HEK293 (cell line): Measurements from ENCODE around the gene CR2.

Experiments
- CTCF ChIA-PET: fragments of 350-600 bp; formaldehyde crosslinking; extraction: SDS; loops from one replicate; lab custom pipeline; 2021; ENCODE audit warnings: antibody characterized with exemption; lab: Yijun Ruan, JAX
- POLR2A ChIA-PET: fragments of 300-600 bp; formaldehyde crosslinking; extraction: SDS; loops from one replicate; lab custom pipeline; 2020; ENCODE audit warnings: antibody characterized with exemption, inconsistent platforms; lab: Yijun Ruan, JAX
- H3K27ac ChIP-seq: fragments of 200-500 bp; sonication (Bioruptor generic); 2 replicates; pipeline ENCODE4 v1.5.1; 2014; ENCODE audit warnings: low read depth, low read length, control low read depth, inconsistent platforms; ENCODE audit errors: extremely low read depth
- H3K36me3 ChIP-seq, 2 experiments: fragments of 200-500 bp in 1 of 2; sonication (Bioruptor generic) in 1 of 2; 1 replicate in 1 of 2; 2 replicates in 1 of 2; pipeline ENCODE4 v1.5.1; 2014 to 2017; ENCODE audit warnings: inconsistent platforms in 2 of 2, low read length in 2 of 2; ENCODE audit not compliant: control insufficient read depth in 2 of 2, insufficient read depth in 1 of 2
- H3K4me1 ChIP-seq: fragments of 200-500 bp; sonication (Bioruptor generic); 2 replicates; pipeline ENCODE4 v1.5.1; 2014; ENCODE audit warnings: mild to moderate bottlenecking, low read length, inconsistent platforms; ENCODE audit not compliant: control insufficient read depth, insufficient read depth
- H3K4me3 ChIP-seq: 2 replicates; pipeline ENCODE4 v1.5.1; 2011; ENCODE audit warnings: low read depth, mild to moderate bottlenecking, control low read depth, low read length, moderate library complexity
- H3K9me3 ChIP-seq: fragments of 200-500 bp; sonication (Bioruptor generic); 2 replicates; pipeline ENCODE4 v1.5.1; 2014; ENCODE audit warnings: low read depth, low read length, inconsistent platforms; ENCODE audit not compliant: control insufficient read depth, insufficient read depth
- KLF10 ChIP-seq: fragments of 450-650 bp; IDR thresholded peaks from 2 replicates; pipeline ENCODE4 v1.5.1; 2018; ENCODE audit warnings: missing biosample characterization, mild to moderate bottlenecking, missing genetic modification characterization
- KLF16 ChIP-seq: fragments of 450-650 bp; formaldehyde crosslinking; IDR thresholded peaks from 2 replicates; pipeline ENCODE4 v1.5.1; 2017; ENCODE audit warnings: missing biosample characterization, missing genetic modification characterization
- SALL2 ChIP-seq: fragments of 450-650 bp; formaldehyde crosslinking; IDR thresholded peaks from 2 replicates; pipeline ENCODE4 v1.5.0; 2017; ENCODE audit warnings: missing biosample characterization, mild to moderate bottlenecking, missing genetic modification characterization, borderline replicate concordance
- YY1 ChIP-seq: fragments of 450-650 bp; formaldehyde crosslinking; IDR thresholded peaks from 2 replicates; pipeline ENCODE4 v1.5.1; 2018; ENCODE audit warnings: missing biosample characterization, missing genetic modification characterization
- ZNF114 ChIP-seq: fragments of 450-650 bp; formaldehyde crosslinking; IDR thresholded peaks from 2 replicates; pipeline ENCODE4 v1.5.0; 2017; ENCODE audit warnings: missing biosample characterization, missing genetic modification characterization
- ZNF23 ChIP-seq: fragments of 450-650 bp; formaldehyde crosslinking; IDR thresholded peaks from 2 replicates; pipeline ENCODE4 v1.5.1; 2016; ENCODE audit warnings: missing biosample characterization, missing genetic modification characterization, borderline replicate concordance
- ZNF274 ChIP-seq, 2 experiments: fragments of 200-500 bp in 1 of 2; fragments of 450-650 bp in 1 of 2; sonication (Bioruptor generic) in 1 of 2; formaldehyde crosslinking in 1 of 2; IDR thresholded peaks; 2 replicates each; pipeline versions ENCODE4 v1.5.1 to v1.6.1; 2014 to 2016; ENCODE audit warnings: borderline replicate concordance in 1 of 2, inconsistent platforms in 1 of 2, low read length in 1 of 2, missing biosample characterization in 1 of 2, missing genetic modification characterization in 1 of 2
- ZNF302 ChIP-seq: fragments of 450-650 bp; formaldehyde crosslinking; IDR thresholded peaks from 2 replicates; pipeline ENCODE4 v1.5.1; 2016; ENCODE audit warnings: missing biosample characterization, missing genetic modification characterization, low read depth
- ZNF394 ChIP-seq: fragments of 450-650 bp; formaldehyde crosslinking; IDR thresholded peaks from 2 replicates; pipeline ENCODE4 v1.5.1; 2016; ENCODE audit warnings: missing biosample characterization, missing genetic modification characterization, mild to moderate bottlenecking, moderate library complexity, borderline replicate concordance
- ZNF423 ChIP-seq: fragments of 450-650 bp; formaldehyde crosslinking; IDR thresholded peaks from 2 replicates; pipeline ENCODE4 v1.5.1; 2016; ENCODE audit warnings: missing biosample characterization, missing genetic modification characterization
- ZNF707 ChIP-seq: fragments of 450-650 bp; formaldehyde crosslinking; IDR thresholded peaks from 2 replicates; pipeline ENCODE4 v1.5.1; 2016; ENCODE audit warnings: missing biosample characterization, missing genetic modification characterization
- ZNF776 ChIP-seq: fragments of 450-650 bp; formaldehyde crosslinking; IDR thresholded peaks from 2 replicates; pipeline ENCODE4 v1.5.0; 2017; ENCODE audit warnings: missing biosample characterization, missing genetic modification characterization, borderline replicate concordance
- ZNF843 ChIP-seq: fragments of 450-650 bp; formaldehyde crosslinking; IDR thresholded peaks from 2 replicates; pipeline ENCODE4 v1.5.1; 2016; ENCODE audit warnings: missing biosample characterization, missing genetic modification characterization
- ZSCAN23 ChIP-seq: fragments of 450-650 bp; formaldehyde crosslinking; IDR thresholded peaks from 2 replicates; pipeline ENCODE4 v1.5.1; 2016; ENCODE audit warnings: missing biosample characterization, missing genetic modification characterization
- TF ChIP-seq, protein P1 (sequence below): fragments of 450-650 bp; formaldehyde crosslinking; IDR thresholded peaks from 2 replicates; pipeline ENCODE4 v1.5.1; 2017; ENCODE audit warnings: missing biosample characterization, missing genetic modification characterization

The CR2 gene

DNA sequence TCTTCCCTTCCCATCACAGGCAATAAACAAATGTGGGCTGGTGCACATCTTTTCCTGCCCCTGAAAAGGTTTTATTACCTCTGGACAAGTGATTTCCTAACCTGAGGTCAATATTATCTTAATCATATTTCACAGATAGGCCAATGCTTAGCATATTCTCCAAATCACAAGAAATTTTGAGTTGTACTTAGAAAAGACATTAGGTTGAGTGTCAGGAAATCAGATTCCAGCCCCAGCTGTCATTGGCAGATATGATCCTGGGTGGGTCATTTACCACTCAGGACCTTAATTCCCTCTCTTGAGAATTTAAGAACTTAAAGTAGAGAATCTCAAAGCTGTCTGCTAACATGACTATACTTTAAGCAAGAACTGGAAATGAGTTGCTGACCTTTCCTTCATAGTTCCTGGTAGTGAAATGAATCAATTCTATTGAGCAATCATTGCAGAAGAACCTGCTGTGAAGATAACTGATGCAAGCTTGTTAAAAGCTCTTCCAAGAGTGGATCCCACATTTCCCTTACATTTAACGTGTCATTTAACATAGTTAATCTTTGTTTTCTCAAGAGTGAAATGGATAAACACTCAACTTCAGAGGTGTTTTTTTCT, 46.4 kb upstream of the CR2 start:
- Histone ChIP-seq H3K9me3 (no peaks in the 10 kb centered on the region), H3K36me3 (no peaks in the 10 kb centered on the region), H3K4me1 (no peaks in the 10 kb centered on the region), H3K4me3 (no peak overlapping the region), H3K27ac (no peak overlapping the region)
- CTCF ChIA-PET = interaction anchor here (0.7 to 4.4 kb wide), 5 partner anchors 10 to 333 kb away, joined by 3 to 27 read pairs (median 4); no protein-coding TSS in a partner anchor
- TF ChIP-seq, protein P1, sequence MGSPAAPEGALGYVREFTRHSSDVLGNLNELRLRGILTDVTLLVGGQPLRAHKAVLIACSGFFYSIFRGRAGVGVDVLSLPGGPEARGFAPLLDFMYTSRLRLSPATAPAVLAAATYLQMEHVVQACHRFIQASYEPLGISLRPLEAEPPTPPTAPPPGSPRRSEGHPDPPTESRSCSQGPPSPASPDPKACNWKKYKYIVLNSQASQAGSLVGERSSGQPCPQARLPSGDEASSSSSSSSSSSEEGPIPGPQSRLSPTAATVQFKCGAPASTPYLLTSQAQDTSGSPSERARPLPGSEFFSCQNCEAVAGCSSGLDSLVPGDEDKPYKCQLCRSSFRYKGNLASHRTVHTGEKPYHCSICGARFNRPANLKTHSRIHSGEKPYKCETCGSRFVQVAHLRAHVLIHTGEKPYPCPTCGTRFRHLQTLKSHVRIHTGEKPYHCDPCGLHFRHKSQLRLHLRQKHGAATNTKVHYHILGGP = 0 out of 2 replicates have a peak, but pooled peaks have one; percentile 15
- TF ChIP-seq KLF16 (tag by site-specific recombination) (no peak), ZSCAN23 (tag by site-specific recombination) (no peak), ZNF707 (tag by site-specific recombination) (0 out of 2 replicates have a peak, but pooled peaks have one; percentile 14)
- POLR2A ChIA-PET = no interaction called here

DNA sequence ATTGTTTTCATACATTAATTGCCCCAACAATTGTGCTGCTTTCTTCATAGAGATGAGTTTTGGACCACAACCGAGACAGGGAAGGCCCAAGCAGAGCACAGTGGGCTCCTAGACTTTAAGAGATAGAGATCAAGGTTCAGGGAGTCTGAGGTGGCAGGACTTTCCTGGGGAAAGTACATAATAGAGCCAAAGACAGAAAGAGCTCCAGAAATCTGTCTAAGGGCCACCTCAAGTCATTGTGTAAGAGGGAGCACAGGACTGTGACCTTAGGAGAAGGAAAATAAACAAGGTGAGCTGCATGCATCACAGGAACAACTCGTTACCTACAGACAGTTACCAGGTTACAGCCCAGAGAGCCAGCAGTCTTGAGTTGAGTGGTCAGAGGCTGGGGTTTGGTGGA, 41.3 kb upstream of the CR2 start:
- Histone ChIP-seq H3K4me3 (no peak overlapping the region), H3K36me3 (no peaks in the 10 kb centered on the region), H3K9me3 (no peaks in the 10 kb centered on the region), H3K27ac (no peak overlapping the region), H3K4me1 (no peaks in the 10 kb centered on the region)
- TF ChIP-seq ZNF843 = no peak
- no peak for TF ChIP-seq ZNF302
- ChIA-PET POLR2A (no interaction called here), CTCF (interaction anchor here (0.6 to 1.3 kb wide), 4 partner anchors 8 to 328 kb away, joined by 3 to 9 read pairs (median 4); partner anchors contain the start of gene CD55)

DNA sequence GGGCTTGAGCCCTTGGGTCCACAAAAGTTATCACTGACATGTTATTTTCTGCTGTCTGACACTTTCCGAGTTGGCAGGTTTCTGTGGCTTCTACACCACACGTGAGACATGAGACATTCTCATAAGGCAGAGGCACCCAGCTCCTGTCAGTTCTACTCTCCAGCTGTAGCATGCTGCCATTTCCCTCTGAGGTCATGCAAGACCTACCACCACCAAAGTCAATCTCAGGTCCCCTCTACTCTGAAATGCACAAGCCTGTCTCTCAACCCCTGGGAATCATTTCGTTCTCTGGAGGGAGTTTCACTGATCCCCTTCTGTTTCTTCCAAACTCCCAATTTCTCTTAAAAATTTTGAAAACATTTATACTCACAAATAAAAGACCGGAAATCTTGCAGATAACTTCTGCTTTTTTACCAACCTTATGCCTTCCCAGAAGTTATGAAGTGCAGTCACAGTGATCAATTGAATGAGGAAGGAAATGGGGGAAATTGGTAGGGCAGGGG, 39.5 kb upstream of the CR2 start:
- CTCF ChIA-PET = no interaction called here
- Histone ChIP-seq H3K4me3 (no peak overlapping the region), H3K4me1 (no peaks in the 10 kb centered on the region), H3K27ac (no peak overlapping the region), H3K9me3 (no peaks in the 10 kb centered on the region), H3K36me3 (no peaks in the 10 kb centered on the region)
- POLR2A ChIA-PET = no interaction called here
- no peak for TF ChIP-seq ZNF776 (tag by site-specific recombination)
- TF ChIP-seq SALL2 = no peak
- TF ChIP-seq ZNF423 (tag by site-specific recombination) = no peak

DNA sequence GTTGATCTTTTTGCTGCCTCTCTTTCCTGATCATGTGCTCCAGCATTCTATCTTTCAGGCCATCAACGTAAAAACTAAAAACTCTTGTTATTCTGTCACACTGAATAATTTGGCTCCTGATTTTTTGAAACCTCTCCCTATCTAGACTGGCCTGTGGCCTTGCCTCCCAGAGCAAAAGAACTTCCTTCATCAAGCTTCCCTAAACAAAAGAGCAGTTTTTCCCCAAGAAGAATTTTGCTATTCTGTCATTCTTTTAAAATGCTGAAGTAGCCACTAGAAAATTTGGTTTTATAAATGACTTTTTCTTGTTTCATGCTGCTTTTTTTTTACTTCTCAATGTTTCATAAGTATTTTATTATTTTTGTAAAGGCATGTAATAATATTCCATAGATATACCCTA, 37.1 kb upstream of the CR2 start:
- no peak overlapping the region for H3K4me3 ChIP-seq
- no peaks in the 10 kb centered on the region for H3K9me3 ChIP-seq
- CTCF ChIA-PET = interaction anchor here (0.6 to 1.6 kb wide), 5 partner anchors 11 to 1522 kb away, joined by 3 to 5 read pairs (median 3); no protein-coding TSS in a partner anchor
- H3K4me1 ChIP-seq = no peaks in the 10 kb centered on the region
- TF ChIP-seq ZNF274 (IDR thresholded peaks at IDR 0.05; ENCODE audit: low read length) (no peak), ZNF274 (tag by site-specific recombination; IDR thresholded peaks at IDR 0.05; ENCODE audit: borderline replicate concordance) (no peak), KLF16 (tag by site-specific recombination) (no peak), ZNF394 (tag by site-specific recombination) (no peak), ZNF23 (tag by site-specific recombination) (no peak), YY1 (no peak), ZNF114 (tag by site-specific recombination) (no peak), KLF10 (tag by site-specific recombination) (no peak)
- TF ChIP-seq, protein P1 = no peak
- TF ChIP-seq, all 188 proteins: peak for 0
- H3K36me3 ChIP-seq = no peaks in the 10 kb centered on the region
- POLR2A ChIA-PET = no interaction called here
- no peak overlapping the region for H3K27ac ChIP-seq
